ENCODE results near the gene MED28.

Gene MED28

GRCh38 chr4:17670423-17670822 is 56.0 kb downstream of the MED28 start:
- DNase-seq: no peak

DNA sequence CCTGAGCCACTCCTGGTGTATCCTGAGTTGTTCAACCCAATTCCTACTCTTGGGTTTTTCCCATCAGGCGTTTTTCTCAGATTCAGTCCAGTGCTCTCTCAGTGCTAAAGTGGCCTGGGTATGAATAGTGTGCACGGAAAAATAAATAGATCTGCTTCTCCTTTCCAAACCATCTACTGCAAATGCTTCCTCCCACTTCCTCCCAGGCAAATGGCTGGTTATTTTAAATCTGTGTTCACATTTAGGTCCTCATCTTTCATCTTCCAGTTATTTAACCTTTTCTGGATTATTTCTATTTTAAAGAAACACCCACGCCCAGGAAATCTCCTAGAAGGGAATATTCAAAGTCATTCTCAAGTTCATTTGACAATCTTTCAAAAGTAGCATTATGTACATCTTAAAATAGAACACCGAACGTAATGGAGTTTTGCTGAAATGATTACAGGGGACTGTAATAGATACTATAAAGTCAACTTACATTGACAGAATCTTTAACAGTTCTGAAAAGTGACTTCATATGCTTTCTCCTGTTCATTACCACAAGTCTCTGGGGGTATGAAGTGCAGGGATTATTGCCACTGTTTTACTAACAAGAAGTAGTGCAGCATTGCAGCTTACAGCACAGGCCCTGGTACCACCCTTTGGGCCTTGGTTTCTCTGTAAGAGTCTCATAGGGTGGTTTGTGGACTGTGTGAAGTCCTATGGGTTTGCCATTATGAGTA is 66.3 kb downstream of the MED28 start:
- no peak for DNase-seq

DNA sequence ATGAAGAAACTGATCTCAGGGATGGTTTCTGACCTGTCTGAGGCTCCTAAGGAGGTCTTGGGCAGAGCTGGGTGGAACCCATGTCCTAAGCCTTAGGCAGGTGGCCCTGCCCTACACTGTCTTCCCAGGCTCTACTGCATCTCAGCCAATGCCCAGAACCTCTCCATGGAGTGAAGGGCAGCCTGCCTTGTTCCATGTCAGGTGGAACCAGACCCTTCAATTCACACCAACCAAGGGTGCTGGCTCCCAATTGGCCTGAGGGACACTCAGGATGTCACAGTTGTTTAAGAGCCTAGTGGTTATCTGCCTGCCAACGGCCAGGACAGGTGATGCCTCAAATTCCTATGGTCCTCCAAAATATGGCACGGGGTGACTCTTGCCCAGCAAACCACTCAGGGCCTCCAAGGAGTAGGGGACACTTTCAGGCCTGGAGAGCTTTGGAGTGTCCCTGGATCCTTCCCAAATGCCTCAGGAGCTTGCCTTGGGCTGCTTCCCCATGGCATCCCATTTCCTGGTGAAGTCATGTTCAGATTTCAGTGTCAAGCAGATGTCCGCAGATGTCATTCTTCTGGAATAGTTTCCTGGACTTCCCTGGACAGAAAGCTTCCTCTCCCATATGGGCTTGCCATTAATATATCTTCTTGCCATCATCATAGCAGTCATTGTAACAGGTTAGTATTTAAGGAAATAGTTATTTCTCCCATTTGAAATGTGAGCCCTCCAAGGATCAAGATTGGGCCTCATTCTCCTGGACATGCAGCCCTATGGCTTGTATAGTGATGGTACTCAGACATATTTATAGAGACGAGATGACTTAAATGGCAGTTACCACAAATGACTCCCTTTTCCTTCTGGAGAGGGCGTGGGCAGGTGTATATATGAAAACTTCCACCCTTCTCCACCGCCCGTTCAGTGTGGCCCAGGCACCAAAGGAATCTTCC is 67.1 kb downstream of the MED28 start:
- no peak for DNase-seq

DNA sequence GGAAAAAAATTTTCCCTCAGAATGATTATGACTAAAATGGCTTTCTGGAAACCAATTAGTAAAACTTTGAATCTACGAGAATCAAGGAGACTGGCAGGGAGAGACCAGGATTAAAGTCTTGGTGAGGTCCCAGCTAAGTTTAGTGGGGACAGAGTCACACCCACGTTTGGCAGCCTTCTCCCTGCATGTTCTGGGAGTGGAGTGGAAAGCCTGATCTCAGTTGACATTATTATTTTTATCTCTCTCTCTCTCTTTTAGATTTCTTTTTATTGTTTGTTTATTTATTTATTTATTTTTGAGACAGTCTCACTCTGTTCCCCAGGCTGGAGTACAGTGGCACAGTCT is 67.8 kb downstream of the MED28 start:
- no peak for DNase-seq
